GM21717 (cell line): ENCODE data around the gene CDC42EP4.
"Not testable (repeated sequence)": the region's sequence is repeated elsewhere in the genome, so short reads cannot be mapped to it uniquely, and the experiment has no call there.

Source experiments
- ATAC-seq: cut with Tn5 transposase; IDR thresholded peaks from one replicate; pipeline ENCODE4 v1.9.1; 2021; ENCODE audit warnings: mild to moderate bottlenecking, moderate library complexity; ENCODE audit not compliant: unreplicated experiment

Gene CDC42EP4

GRCh38 chr17:73320601-73321264 lies 8.9 kb upstream of the CDC42EP4 start:
- no peak for ATAC-seq

- ATAC-seq, result no peak
Observed at GRCh38 chr17:73319766-73320165, 8.0 kb upstream of the CDC42EP4 start.

- no peak for ATAC-seq
Observed at GRCh38 chr17:73318836-73319235, 7.0 kb upstream of the CDC42EP4 start.

GRCh38 chr17:73318427-73318813 lies 6.6 kb upstream of the CDC42EP4 start:
- no peak for ATAC-seq

GRCh38 chr17:73317513-73318426 lies 6.0 kb upstream of the CDC42EP4 start:
- ATAC-seq, result no peak

GRCh38 chr17:73316919-73317505 lies 5.2 kb upstream of the CDC42EP4 start:
- ATAC-seq, result peak; percentile 66

- no peak for ATAC-seq
Observed at GRCh38 chr17:73315471-73315870, 3.7 kb upstream of the CDC42EP4 start.

- no peak for ATAC-seq
Observed at GRCh38 chr17:73313526-73314127, 1.8 kb upstream of the CDC42EP4 start.

- ATAC-seq, result not testable (repeated sequence)
Observed at GRCh38 chr17:73312887-73313286, 1.1 kb upstream of the CDC42EP4 start.

- peak; percentile 23 for ATAC-seq
Observed at GRCh38 chr17:73311428-73311780, 397 bp downstream of the CDC42EP4 start.

- ATAC-seq, result no peak
Observed at GRCh38 chr17:73309727-73310596, 1.8 kb downstream of the CDC42EP4 start.

- ATAC-seq, result not testable (repeated sequence)
Observed at GRCh38 chr17:73308959-73309358, 2.8 kb downstream of the CDC42EP4 start.

- ATAC-seq, result no peak
Observed at GRCh38 chr17:73308017-73308823, 3.6 kb downstream of the CDC42EP4 start.

- ATAC-seq, result no peak
Observed at GRCh38 chr17:73307130-73307529, 4.7 kb downstream of the CDC42EP4 start.

GRCh38 chr17:73305845-73306836 lies 5.7 kb downstream of the CDC42EP4 start:
- no peak for ATAC-seq

GRCh38 chr17:73304971-73305812 lies 6.6 kb downstream of the CDC42EP4 start:
- ATAC-seq, result no peak

- no peak for ATAC-seq
Observed at GRCh38 chr17:73304438-73304837, 7.4 kb downstream of the CDC42EP4 start.

- ATAC-seq, result no peak
Observed at GRCh38 chr17:73302189-73302588, 9.6 kb downstream of the CDC42EP4 start.
